HL-60/S4 treated with phorbol 12-myristate 13-acetate at 8.2 ng/mL for 4 days and 3 days (cell line): Measurements from ENCODE around the gene REPS1.
"Not testable (repeated sequence)": the region's sequence is repeated elsewhere in the genome, so short reads cannot be mapped to it uniquely, and the experiment has no call there.

Experiments
- in situ Hi-C: fragments of 300-500 bp; cut with MboI; formaldehyde crosslinking; loops from 2 replicates; pipeline ENCODE4 v1.15.0; 2022; ENCODE audit warnings: low sequenced_read_pairs

Gene REPS1, protein sequence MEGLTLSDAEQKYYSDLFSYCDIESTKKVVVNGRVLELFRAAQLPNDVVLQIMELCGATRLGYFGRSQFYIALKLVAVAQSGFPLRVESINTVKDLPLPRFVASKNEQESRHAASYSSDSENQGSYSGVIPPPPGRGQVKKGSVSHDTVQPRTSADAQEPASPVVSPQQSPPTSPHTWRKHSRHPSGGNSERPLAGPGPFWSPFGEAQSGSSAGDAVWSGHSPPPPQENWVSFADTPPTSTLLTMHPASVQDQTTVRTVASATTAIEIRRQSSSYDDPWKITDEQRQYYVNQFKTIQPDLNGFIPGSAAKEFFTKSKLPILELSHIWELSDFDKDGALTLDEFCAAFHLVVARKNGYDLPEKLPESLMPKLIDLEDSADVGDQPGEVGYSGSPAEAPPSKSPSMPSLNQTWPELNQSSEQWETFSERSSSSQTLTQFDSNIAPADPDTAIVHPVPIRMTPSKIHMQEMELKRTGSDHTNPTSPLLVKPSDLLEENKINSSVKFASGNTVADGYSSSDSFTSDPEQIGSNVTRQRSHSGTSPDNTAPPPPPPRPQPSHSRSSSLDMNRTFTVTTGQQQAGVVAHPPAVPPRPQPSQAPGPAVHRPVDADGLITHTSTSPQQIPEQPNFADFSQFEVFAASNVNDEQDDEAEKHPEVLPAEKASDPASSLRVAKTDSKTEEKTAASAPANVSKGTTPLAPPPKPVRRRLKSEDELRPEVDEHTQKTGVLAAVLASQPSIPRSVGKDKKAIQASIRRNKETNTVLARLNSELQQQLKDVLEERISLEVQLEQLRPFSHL

DNA sequence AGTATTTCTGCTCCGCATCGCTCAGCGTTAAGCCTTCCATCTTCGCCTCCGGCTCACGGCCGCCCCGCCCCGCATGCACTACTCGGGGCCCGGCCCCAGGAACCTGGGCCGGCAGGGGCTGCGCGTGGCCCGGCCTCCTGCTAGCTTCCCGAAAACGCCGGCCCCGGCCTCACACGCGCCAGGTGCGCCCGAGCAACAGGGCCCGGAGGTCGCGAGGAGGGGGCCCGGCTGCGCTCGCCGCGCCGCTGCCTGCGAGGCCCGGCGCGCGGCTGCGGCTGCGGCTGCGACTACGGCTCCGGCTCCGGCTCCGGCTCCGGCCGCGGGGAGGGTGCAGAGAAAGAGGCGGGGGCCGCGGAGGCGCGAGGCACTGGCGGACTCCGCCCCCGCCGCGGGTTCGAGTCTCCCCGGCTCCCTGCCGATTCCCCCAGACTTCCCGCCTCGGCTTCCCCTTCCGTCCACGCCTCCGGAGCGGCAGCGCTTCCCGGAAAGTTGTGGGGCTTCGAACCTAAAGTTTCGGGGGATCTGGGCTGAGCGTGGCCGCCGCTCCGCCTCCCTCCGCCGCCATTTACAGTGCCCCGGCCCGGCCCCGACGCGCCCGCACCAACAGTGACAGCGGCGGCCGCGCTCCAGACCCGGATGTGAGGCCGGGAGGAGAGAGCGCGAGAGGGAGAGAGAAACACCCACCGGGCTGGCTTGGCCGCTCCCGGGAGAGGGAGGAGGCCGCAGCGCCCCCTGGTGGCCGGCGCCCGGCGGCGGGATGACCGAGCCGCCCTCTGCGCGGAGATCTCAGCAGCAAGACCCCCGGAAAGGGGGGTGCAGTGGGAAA lies at the start of gene REPS1:
Gene REPS1 (minus strand): TSS at position 611 of the 826 bp plus-strand sequence. CDS start 571 bp downstream, at position 40.
- in situ Hi-C loops = no loop called here

DNA sequence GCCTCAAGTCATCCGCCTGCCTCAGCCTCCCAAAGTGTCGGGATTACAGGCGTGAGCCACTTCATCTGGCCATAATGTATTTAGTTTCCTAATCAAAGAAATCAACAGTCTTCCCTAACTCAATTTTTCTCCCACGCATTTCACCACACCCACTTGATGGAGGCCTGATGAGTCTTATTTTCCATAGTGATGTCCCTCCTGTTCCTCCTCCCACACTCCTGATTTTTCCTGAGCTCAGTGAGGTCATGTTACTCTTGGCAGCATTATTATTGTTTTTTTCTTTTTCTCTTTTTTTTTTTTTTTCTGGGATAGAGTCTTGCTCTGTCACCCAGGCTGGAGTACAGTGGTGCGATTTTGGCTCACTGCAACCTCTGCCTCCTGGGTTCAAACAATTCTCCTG lies 49.4 kb upstream of the REPS1 start:
- in situ Hi-C loops = no loop called here

DNA sequence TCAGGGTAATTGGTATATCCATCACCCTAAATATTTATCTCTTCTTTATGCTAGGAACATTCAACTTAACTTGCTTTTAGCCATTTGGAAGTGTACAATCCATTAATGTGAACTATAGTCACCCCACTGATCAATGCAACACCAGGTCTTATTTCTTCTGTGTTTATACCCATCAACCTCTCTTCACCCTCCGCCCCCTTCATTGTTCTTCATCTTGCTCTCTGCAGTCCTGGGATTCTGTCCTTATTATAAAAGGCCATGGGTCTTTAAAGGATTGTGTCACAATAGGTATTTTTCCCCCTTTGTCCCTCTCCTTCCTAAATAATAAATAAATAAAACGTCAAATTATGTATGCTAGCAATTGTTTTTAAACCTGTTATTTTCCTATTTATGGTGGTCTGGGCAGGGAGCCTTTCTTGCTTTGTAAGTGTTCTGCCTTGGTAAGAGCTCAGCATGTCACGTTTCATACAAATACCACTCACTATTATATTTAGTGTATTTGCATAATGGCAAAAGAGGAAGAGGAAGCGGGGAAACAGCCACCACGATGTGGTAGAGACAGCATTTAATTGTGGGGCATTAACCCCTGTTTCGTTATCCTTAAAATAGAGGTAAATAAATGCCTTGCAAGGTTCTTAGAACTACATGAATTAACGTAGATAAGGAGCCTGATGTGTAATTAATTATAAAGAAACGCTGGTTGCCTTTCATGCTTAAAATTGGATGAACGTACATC lies 42.3 kb upstream of the REPS1 start:
- in situ Hi-C loops = no loop called here

DNA sequence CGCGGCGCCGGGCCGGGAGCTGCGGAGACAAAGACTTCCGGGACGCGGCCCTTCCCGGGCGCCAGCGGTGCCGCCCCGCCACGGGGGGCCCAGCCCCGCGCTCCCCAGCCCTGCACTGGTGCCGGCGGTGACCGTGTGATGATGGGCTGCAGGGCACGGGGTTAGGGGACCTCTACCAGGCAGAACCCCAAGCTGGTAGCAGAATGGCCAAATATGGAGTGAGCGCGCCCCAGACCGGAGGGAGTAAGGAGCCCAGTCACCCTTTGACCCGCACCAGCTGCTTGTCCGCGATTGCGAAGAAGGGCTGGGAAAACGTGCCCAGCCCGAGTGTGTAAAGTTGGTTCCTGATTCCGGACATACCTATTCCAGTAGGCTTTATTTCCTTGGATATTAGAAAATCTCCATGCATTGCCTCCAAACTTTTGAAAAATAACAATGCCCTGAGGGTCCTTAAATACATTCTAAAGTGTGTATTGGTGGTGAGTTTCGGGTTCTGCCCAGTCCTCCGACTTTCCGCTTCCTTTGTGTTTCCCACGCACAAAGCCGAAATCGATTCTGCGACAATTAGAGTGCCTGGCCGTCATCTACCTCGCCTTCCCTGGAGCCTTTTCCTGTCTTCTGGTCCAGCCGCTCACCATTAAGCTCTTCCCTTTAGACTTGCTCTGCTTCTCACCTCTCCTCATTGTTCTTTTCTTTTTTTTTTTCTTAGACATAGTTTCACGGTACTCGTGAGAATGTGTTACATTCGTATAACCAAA lies 41.6 kb upstream of the REPS1 start:
- in situ Hi-C loops = no loop called here

DNA sequence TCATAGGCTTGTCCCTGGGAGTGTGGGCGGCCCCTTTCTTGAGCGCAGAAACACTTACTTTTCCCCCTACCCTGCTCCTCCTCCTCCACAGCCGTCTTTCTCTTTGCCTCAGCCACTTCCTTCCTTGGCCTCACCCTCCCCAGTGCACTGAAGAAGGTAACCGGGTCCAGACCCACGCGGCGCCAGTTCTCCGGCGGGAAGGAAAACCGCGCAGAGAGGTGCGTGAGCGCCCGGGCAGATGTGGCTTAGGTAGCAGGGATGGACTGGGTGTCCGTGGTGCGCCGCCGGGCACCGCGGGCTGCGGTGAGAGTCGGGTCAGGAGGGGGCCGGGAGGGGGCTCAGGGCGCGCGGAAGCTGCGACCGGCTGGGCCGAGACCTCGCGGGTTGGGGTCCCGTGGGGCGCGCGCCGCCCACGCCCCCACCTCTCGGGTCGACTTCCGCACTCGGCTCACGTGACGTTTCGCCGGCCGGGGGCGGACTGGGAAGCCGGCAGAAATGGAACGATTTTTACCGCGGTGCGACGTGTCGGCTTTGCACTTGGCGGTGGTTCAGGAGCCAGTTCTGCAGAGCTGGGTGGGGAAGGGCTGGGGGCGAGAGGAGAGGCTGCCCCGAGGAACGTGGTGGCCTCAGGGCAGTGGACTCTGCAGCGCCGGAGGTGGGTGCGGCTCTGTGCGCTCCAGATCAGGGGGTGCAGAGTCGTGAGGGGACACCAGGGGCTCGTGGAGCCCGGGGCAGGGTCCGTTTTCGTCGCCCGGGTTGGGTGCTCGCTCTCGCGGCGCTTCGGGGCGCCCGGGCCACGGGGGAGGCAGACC lies 40.8 kb upstream of the REPS1 start, which contains the start of gene ABRACL:
Gene ABRACL (plus strand): TSS at position 88 of the 812 bp plus-strand sequence. CDS start 5,416 bp downstream, outside the sequence.
- in situ Hi-C loops = no loop called here

DNA sequence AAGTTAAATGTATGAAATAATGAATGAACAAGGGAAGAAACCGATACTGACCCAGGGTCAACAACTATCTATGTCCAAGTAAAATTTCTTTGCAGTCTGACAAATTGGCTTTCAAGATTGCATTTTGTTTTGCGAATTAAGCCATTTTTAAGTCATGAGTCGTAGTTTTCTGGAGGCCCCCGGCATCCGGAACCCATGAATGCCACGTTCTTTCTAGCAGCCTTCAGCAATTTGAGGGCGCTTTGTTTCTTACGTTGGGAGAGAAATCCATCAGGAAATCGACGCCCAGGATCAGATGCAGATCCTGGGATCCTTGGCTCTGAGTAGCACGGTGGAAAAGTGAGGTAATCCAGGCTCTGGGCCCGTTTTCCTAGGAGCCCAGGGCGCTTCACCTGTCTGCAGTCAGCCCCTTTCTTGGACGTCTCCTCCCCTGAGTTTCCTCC lies 40.2 kb upstream of the REPS1 start:
- in situ Hi-C loops = no loop called here

DNA sequence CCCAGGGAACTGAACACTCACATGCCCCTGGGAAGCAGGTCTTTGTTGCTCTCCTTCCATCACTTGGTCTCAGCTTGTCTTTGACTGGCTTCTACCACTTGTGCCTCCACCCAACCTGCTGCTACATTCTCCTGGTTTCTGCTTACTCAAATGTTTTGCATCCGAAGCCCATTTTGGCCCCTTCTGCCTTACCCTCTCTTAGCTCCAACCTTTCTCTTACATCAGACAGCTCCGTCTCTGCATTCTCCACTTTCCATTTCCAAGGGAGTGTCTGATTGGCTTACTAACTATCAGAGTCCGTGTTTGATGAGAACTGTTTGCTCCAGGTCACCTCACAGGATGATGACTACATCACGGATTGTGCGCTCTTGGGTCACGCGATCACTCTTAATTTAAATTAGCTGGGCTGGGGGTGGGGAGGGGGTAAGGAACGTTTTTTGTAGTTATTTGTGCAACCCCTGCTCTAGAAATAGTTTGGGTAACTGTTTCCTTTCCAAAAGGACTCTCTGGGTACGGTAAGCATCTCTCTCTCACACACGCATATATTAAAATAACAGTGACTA lies 39.6 kb upstream of the REPS1 start:
- in situ Hi-C loops = no loop called here

DNA sequence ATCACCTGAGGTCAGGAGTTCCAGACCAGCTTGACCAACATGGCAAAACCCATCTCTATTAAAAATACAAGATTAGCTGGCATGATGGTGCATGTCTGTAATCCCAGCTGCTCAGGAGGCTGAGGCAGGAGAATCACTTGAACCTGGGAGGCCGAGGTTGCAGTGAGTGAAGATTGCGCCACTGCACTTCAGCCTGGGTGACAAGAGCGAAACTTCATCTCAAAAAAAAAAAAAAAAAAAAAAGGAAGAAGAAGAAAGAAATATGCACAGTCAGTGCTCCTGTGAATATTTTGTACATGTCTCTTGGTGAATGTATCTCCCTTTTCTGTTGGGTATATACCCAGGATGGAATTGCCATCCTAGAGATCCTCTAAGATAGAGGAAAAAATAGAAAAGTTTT lies 37.4 kb upstream of the REPS1 start:
- in situ Hi-C loops = not testable (repeated sequence)

DNA sequence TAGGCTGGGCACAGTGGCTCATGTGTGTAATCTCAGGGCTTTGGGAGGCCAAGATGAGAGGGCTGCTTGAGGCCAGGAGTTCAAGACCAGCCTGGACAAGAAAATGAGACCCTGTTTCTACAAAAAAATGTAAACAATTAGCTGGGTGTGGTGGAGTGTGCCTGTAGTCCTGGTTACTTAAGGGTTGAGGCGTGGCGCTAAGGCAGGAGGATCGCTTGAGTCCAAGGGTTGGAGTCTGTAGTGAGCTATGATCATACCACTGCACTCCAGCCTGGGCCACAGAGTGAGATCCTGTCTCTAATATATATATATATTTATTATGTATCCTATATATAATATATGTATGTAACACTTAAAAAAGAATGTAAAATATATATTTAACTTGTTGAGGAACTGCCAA lies 32.6 kb upstream of the REPS1 start:
- in situ Hi-C loops = no loop called here

DNA sequence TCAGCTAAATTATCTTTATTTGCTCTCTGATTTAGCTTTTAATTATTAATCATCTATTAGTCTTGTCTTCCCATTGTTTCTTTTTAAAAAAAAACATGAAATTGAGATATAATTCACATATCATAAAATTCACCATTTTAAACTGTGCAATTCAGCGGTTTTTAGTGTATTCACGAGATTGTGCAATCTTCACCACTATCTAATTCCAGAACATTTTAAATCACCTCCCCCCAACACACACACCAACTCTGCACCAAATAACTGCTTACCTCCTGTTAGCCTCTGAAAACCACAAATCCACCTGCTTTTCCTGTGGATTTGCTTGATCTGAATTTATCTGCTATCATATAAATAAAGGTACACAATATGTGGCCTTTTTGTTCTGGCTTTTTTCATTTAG lies 31.7 kb upstream of the REPS1 start:
- in situ Hi-C loops = no loop called here

DNA sequence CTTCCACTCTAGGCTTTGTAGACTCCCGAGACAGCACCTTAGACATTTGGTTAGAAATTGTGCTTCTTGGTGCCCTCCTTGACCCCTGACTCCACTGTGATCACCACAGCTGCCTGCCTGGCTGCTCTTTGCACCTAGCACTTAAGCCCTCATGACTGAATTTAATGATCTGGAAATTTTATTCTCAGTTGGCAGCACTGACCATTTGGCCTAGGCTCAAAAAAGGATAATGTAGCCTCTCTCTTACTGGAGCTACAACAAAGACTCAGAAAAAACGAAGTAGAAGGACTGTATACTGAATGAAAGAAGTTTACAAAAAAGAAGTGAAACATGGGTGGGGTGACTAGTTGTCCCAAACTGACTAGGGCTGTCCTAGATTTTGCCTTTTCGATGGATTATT lies 29.2 kb upstream of the REPS1 start:
- in situ Hi-C loops = no loop called here

DNA sequence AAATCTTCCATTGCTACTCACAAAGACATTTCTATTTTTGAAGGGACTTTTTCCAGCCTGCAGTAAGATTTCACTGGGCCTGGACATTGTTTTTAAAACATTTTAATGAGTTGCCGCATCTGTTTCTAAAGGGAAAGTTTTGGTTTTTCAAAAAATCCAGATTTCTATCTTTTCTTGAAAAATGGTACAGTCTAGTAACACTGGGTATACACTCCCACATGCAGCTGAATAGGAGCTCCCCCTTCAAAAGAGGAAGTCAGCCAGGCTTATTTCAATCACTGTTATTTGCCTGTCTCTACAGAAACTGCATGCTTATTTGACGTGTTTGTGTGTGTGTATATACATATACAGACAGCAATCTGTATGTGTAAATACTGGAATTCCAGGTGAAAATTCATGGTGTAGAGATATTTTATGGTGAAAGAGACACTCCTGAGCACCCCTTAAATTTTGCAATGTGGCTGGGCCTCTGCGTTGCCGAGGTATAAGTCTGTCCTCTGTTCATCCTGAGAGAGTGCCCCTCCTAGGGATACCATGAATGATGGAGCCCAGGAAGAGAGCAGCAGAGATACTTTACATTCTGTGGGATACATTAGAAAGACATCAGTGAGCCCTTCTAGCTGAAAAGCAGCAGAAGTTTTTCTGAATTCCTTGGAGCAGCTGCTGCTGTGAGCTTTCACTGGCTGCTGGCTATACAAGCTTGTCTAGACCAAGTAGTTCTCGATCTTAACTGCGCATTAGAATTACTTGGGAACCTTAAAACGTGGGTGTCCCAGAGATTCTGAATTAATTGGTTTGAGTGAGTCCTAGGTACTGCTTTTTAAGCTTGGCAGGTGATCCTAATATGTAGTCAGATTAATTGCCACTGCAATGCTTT lies 28.5 kb upstream of the REPS1 start:
- in situ Hi-C loops = no loop called here

DNA sequence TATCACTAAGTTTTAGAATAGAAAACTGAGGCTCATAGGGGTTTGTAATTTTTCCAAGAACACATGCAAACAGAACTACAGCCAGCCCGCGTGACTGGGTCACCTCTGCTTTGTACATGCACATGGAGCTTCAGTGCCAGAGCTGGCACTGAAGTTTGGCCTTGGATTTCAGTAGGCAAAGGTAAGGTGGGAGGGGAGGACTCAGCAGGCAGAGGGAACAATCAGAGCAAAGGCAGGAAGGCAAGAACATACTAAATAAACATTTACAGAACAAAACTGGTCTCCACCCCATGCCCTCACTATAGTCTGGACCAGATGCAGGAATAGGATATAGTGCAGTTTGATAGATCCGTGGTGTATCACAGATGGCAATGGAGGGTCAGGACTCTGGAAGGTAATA lies 26.9 kb upstream of the REPS1 start:
- in situ Hi-C loops = no loop called here

DNA sequence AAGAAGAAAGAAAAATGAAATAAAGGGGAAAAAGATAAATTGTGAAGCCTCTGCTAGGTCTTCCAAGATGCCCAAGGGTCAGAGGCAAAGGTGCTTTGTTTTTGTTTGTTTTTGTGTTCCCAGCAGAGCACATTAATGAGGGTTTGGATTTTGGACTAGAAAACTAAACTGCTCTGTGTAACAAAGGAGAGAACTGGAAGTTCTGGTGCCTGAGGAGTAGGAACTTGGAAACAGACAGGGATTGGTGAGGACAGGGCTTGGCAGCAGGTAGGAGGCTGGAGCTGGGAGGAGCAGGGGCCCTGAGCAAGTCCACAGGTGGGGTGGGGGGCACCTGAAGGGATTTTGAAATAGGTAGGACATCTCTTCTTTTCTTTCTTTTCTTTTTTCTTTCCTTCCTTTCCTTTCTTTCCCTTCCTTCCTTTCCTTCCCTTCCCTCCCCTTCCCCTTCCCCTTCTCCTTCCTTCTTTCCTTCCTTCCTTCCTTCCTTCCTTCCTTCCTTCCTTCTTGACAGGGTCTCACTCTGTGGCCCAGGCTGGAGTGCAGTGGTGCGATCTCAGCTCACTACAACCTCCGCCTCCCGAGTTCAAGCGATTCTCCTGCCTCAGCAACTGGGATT lies 25.2 kb upstream of the REPS1 start:
- in situ Hi-C loops = no loop called here

DNA sequence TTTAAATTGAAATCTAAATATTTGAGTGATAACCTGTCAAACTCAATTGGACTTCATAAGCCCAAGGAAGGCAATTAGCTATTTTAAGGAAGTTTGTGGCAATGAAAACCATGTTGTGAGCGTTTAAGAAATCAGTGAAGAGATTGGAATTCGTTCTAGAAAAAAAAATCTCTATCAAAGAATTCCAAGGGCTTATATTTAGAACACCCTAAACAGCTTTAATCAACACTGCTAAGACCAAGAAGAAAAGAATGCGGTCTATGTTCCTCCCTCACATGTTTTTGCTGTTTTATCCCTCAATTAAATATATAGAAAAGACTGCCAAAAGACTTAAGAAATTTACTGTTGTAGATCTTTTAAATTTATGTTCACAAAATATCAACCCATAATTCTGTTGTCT lies 23.9 kb upstream of the REPS1 start:
- in situ Hi-C loops = no loop called here

DNA sequence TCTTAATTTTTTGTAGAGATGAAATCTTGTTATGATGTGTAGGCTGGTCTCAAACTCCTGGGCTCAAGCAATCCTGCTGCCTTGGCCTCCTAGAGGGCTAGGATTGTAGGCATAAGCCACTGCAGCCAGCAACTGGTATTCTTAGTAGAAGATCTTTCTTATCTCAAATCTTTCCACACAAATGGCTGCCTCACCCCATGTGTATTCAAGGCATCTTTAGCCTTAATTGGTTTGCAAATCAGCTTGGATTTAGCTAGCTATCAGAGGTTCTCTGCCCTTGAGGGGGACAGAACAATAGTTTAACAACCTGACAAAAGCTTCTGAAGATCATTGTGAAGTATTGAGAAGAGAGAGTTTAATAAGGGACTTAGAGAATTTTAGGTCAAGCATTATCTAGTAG lies 22.6 kb upstream of the REPS1 start:
- in situ Hi-C loops = no loop called here

DNA sequence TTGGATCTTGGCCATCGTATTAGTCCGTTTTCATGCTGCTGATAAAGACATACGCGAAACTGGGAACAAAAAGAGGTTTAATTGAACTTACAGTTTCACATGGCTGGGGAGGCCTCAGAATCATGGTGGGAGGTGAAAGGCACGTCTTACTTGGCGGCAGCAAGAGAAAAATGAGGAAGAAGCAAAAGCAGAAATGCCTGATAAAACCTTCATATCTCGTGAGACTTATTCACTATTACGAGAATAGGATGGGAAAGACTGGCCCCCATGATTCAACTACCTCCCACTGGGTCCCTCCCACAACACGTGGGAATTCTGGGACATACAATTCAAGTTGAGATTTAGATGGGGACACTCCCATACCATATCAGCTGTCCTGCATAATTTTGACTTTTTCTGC lies 20.1 kb upstream of the REPS1 start:
- in situ Hi-C loops = no loop called here
